Prostate gland (tissue), 2 donors: ENCODE results near the gene LENG1. TPM values are rescaled to one million over a fixed set of nuclear protein-coding genes. Genes with fewer than 3 reads are reported as not detected.

Experiments
- DNase-seq: peaks from one replicate; pipeline ENCODE4 v3.0.0-alpha.2; 2019; ENCODE audit warnings: low spot score
- H3K27ac ChIP-seq, 2 donors: fragments of 200-600 bp; sonication (generic); 2 replicates each; pipeline ENCODE4 v1.5.1; 2017 to 2019
- H3K27me3 ChIP-seq: fragments of 200-600 bp; sonication (generic); replicated peaks from 2 replicates; pipeline ENCODE4 v1.5.1; 2019; ENCODE audit not compliant: insufficient read depth
- H3K36me3 ChIP-seq, 2 donors: fragments of 200-600 bp; sonication (generic); 1 replicate in 1 of 2; 2 replicates in 1 of 2; pipeline versions ENCODE4 v1.5.1 to v1.8.1; 2017 to 2019
- H3K4me1 ChIP-seq: fragments of 200-600 bp; sonication (generic); replicated peaks from 2 replicates; pipeline ENCODE4 v1.5.1; 2019
- H3K4me3 ChIP-seq, 2 donors: fragments of 200-600 bp; sonication (generic); 2 replicates each; pipeline ENCODE4 v1.5.1; 2017 to 2019
- H3K9me3 ChIP-seq: fragments of 200-600 bp; sonication (generic); 2 replicates; pipeline ENCODE4 v1.5.1; 2017
- CTCF ChIP-seq, 4 experiments: fragments of 200-600 bp in 2 of 4; fragments of 450-650 bp in 2 of 4; sonication (generic) in 2 of 4; IDR thresholded peaks; 1 replicate in 3 of 4; 2 replicates in 1 of 4; pipeline ENCODE4 v1.5.1; 2016 to 2019; ENCODE audit warnings: antibody characterized with exemption in 4 of 4, mild to moderate bottlenecking in 2 of 4, moderate library complexity in 2 of 4
- POLR2A ChIP-seq: fragments of 450-650 bp; IDR thresholded peaks from one replicate; pipeline ENCODE4 v1.6.1; 2016; ENCODE audit warnings: antibody characterized with exemption, mild to moderate bottlenecking
- POLR2AphosphoS5 ChIP-seq: sonication (generic); formaldehyde crosslinking; IDR thresholded peaks from one replicate; pipeline ENCODE4 v1.6.1; 2017; ENCODE audit warnings: antibody characterized with exemption
- WGBS: methylation state at CpG from one replicate; pipeline ENCODE4 v1.1.5; 2018; 5-methylcytosine and 5-hydroxymethylcytosine counted together
- intact Hi-C: fragments of 100-400 bp; cut with DNase I; formaldehyde crosslinking; loops from one replicate; pipeline ENCODE4 v1.14.2; 2022
- total RNA-seq, 2 donors: library from RNA; depleted of rRNA; stranded (reverse); fragments of >200 nt; gene quantifications; one replicate each; pipeline ENCODE4 v1.1.0, GENCODE V29; 2016

LENG1 gene
- total RNA-seq, 2 donors from 2014 or later: 7.6 to 14.7 TPM

GRCh38 chr19:54107876-54108490, 51.5 kb downstream of the LENG1 start:
- Histone ChIP-seq H3K4me1 (peaks cover 3% of the 10 kb centered on the region), H3K27ac (no peak overlapping the region), H3K9me3 (no peaks in the 10 kb centered on the region), H3K4me3 (no peak overlapping the region), H3K27me3 (no peaks in the 10 kb centered on the region), H3K36me3 (peaks cover 4 to 13% of the 10 kb centered on the region in 2 donors)
- WGBS: 72% methylated on average over 21 of the region's 21 CpGs
- DNase-seq: no peak
- intact Hi-C loops: no loop called here
- no peak for TF ChIP-seq POLR2A
- no peak for TF ChIP-seq CTCF (IDR thresholded peaks at IDR 0.05)
- no peak for TF ChIP-seq POLR2AphosphoS5

GRCh38 chr19:54106716-54107115, 52.8 kb downstream of the LENG1 start:
- Histone ChIP-seq H3K27ac (no peak overlapping the region), H3K4me3 (no peak overlapping the region), H3K36me3 (peaks cover 4 to 13% of the 10 kb centered on the region in 2 donors), H3K9me3 (no peaks in the 10 kb centered on the region), H3K4me1 (peaks cover 3% of the 10 kb centered on the region), H3K27me3 (no peaks in the 10 kb centered on the region)
- 75% methylated on average over 15 of the region's 15 CpGs for WGBS
- TF ChIP-seq POLR2AphosphoS5 (no peak), CTCF (IDR thresholded peaks at IDR 0.05) (no peak), POLR2A (no peak)
- intact Hi-C loops: no loop called here
- DNase-seq: no peak

- H3K4me1 ChIP-seq: peaks cover 3% of the 10 kb centered on the region
- no peak for TF ChIP-seq CTCF (IDR thresholded peaks at IDR 0.05)
- TF ChIP-seq POLR2A: no peak
- no peak for TF ChIP-seq POLR2AphosphoS5
- WGBS: 92% methylated on average over 10 of the region's 10 CpGs
- no peaks in the 10 kb centered on the region for H3K9me3 ChIP-seq
- H3K4me3 ChIP-seq: no peak overlapping the region
- H3K36me3 ChIP-seq: peaks cover 4 to 13% of the 10 kb centered on the region in 2 donors
- DNase-seq: no peak
- intact Hi-C loops: no loop called here
- H3K27me3 ChIP-seq: no peaks in the 10 kb centered on the region
- H3K27ac ChIP-seq: no peak overlapping the region
These were observed 53.7 kb downstream of the LENG1 start for GRCh38 chr19:54105796-54106195.

Other genes starting within 250 kb of the LENG1 start
- gene CACNG8, start 196.8 kb downstream of the LENG1 start, total RNA-seq: under 1 TPM in 1 of 2 donors, not detected in 1; 0.51 TPM
- 1 to 10 TPM in 1 of 2 donors, not detected in 1; 2.3 TPM for gene CACNG6, start 168.1 kb downstream of the LENG1 start, total RNA-seq
- gene VSTM1, start 95.8 kb downstream of the LENG1 start, total RNA-seq: 1 to 10 TPM in 1 of 2 donors, not detected in 1; 1.6 TPM
- gene TARM1, start 78.4 kb downstream of the LENG1 start, total RNA-seq: 1 to 10 TPM in 1 of 2 donors, not detected in 1; 1.6 TPM
- gene OSCAR, start 58.9 kb downstream of the LENG1 start, total RNA-seq: 1 to 10 TPM in 1 of 2 donors, under 1 TPM in 1; 0.23 to 1.6 TPM
- gene NDUFA3, start 56.9 kb downstream of the LENG1 start, total RNA-seq: 10 to 100 TPM; 39.4 to 48.5 TPM
- gene TFPT, start 44.1 kb downstream of the LENG1 start, total RNA-seq: 10 to 100 TPM; 30.7 to 52.0 TPM
- 10 to 100 TPM; 50.7 to 71.6 TPM for gene PRPF31, start 44.0 kb downstream of the LENG1 start, total RNA-seq
- gene CNOT3, start 22.0 kb downstream of the LENG1 start, total RNA-seq: 10 to 100 TPM; 22.8 to 54.4 TPM
- 10 to 100 TPM; 40.2 to 88.6 TPM for gene TMC4, start 13.4 kb upstream of the LENG1 start, total RNA-seq
- 100 to 1,000 TPM in 1 of 2 donors, 10 to 100 TPM in 1; 91.7 to 430 TPM for gene MBOAT7, start 29.9 kb upstream of the LENG1 start, total RNA-seq
- 100 to 1,000 TPM; 122 to 163 TPM for gene TSEN34, start 31.6 kb upstream of the LENG1 start, total RNA-seq
- gene RPS9, start 41.1 kb upstream of the LENG1 start, total RNA-seq: 1,000 to 10,000 TPM; 1,667 to 3,369 TPM
- gene LILRB3, start 63.3 kb upstream of the LENG1 start, total RNA-seq: 1 to 10 TPM in 1 of 2 donors, under 1 TPM in 1; 0.73 to 5.9 TPM
- gene LILRA6, start 83.1 kb upstream of the LENG1 start, total RNA-seq: under 1 TPM in 1 of 2 donors, not detected in 1; 0.23 TPM
- gene LILRB5, start 97.6 kb upstream of the LENG1 start, total RNA-seq: 1 to 10 TPM in 1 of 2 donors, not detected in 1; 1.5 TPM
- 1 to 10 TPM in 1 of 2 donors, under 1 TPM in 1; 0.09 to 1.4 TPM for gene LILRB2, start 121.4 kb upstream of the LENG1 start, total RNA-seq
- gene LILRA5, start 153.4 kb upstream of the LENG1 start, total RNA-seq: 1 to 10 TPM in 1 of 2 donors, not detected in 1; 1.2 TPM
- gene LILRA4, start 179.4 kb upstream of the LENG1 start, total RNA-seq: 1 to 10 TPM; 1.7 to 2.3 TPM
- 10 to 100 TPM in 1 of 2 donors, 1 to 10 TPM in 1; 7.2 to 19.7 TPM for gene LAIR1, start 205.2 kb upstream of the LENG1 start, total RNA-seq